GOT3 (cell line): ENCODE data around the gene UXT.
A peak's percentile ranks its signal among the peaks of the same experiment; 100 is the strongest.

Experiments
- DNase-seq: peaks from one replicate; lab custom pipeline; 2025; ENCODE audit warnings: mixed read lengths; lab: John Stamatoyannopoulos, UW

Gene UXT

GRCh38 chrX:47649271-47649670 lies 9.7 kb downstream of the UXT start:
- DNase-seq, result no peak

- no peak for DNase-seq
Measured at GRCh38 chrX:47648376-47648775, 10.6 kb downstream of the UXT start.

GRCh38 chrX:47646636-47647035 lies 12.3 kb downstream of the UXT start:
- no peak for DNase-seq

- no peak for DNase-seq
Measured at GRCh38 chrX:47645530-47645929, 13.4 kb downstream of the UXT start.

GRCh38 chrX:47644557-47645091 lies 14.4 kb downstream of the UXT start:
- DNase-seq, result no peak

GRCh38 chrX:47643926-47644325 lies 15.1 kb downstream of the UXT start:
- DNase-seq, result no peak

- DNase-seq, result no peak
Measured at GRCh38 chrX:47638816-47639215, 20.2 kb downstream of the UXT start.

GRCh38 chrX:47637546-47638195 lies 21.3 kb downstream of the UXT start:
- DNase-seq, result no peak

GRCh38 chrX:47634871-47635575 lies 24.0 kb downstream of the UXT start:
- no peak for DNase-seq

- no peak for DNase-seq
Measured at GRCh38 chrX:47633689-47634590, 25.0 kb downstream of the UXT start.

- no peak for DNase-seq
Measured at GRCh38 chrX:47632666-47633065, 26.3 kb downstream of the UXT start.

- DNase-seq, result no peak
Measured at GRCh38 chrX:47631676-47632075, 27.3 kb downstream of the UXT start.

- no peak for DNase-seq
Measured at GRCh38 chrX:47629419-47630200, 29.4 kb downstream of the UXT start, which contains the start of gene CFP. Gene CFP (minus strand): TSS chrX:47629930. CDS start chrX:47629844, 86 bp downstream.

GRCh38 chrX:47628982-47629381 lies 30.0 kb downstream of the UXT start:
- no peak for DNase-seq

- DNase-seq, result no peak
Measured at GRCh38 chrX:47625365-47625764, 33.6 kb downstream of the UXT start.

- peak; percentile 3 for DNase-seq
Measured at GRCh38 chrX:47623540-47624027, 35.4 kb downstream of the UXT start.

GRCh38 chrX:47621851-47622250 lies 37.1 kb downstream of the UXT start:
- DNase-seq, result no peak

GRCh38 chrX:47620303-47620685 lies 38.7 kb downstream of the UXT start:
- no peak for DNase-seq

- DNase-seq, result peak; percentile 21
Measured at GRCh38 chrX:47619486-47620302, 39.3 kb downstream of the UXT start, which contains the start of gene SYN1. Gene SYN1 (minus strand): TSS chrX:47619857. CDS start chrX:47619728, 129 bp downstream.

GRCh38 chrX:47618923-47619485 lies 40.0 kb downstream of the UXT start:
- DNase-seq, result no peak
